Type B pancreatic cell (in vitro differentiated cells): ENCODE data around the gene MFSD6. TPM values are rescaled to one million over a fixed set of nuclear protein-coding genes. Genes with fewer than 3 reads are reported as not detected.
A peak's percentile ranks its signal among the peaks of the same experiment; 100 is the strongest.

Experiments
- DNase-seq: peaks from one replicate; pipeline ENCODE4 v3.0.0; 2021; ENCODE audit warnings: mixed read lengths; ENCODE audit not compliant: unreplicated experiment; ENCODE audit errors: extremely low spot score
- H3K27ac Mint-ChIP-seq: 2 replicates; pipeline ENCODE4 v1.8.0; 2021; ENCODE audit warnings: mild to moderate bottlenecking, mixed read lengths
- H3K27me3 Mint-ChIP-seq: 2 replicates; pipeline ENCODE4 v1.8.0; 2021; ENCODE audit warnings: mixed read lengths
- H3K36me3 Mint-ChIP-seq: 2 replicates; pipeline ENCODE4 v1.8.0; 2021; ENCODE audit warnings: mixed read lengths
- H3K4me1 Mint-ChIP-seq: one replicate; pipeline ENCODE4 v1.8.0; 2021; ENCODE audit warnings: mixed read lengths; ENCODE audit not compliant: unreplicated experiment
- H3K4me3 Mint-ChIP-seq: 2 replicates; pipeline ENCODE4 v1.8.0; 2021; ENCODE audit warnings: mild to moderate bottlenecking, mixed read lengths
- H3K9me3 Mint-ChIP-seq: 2 replicates; pipeline ENCODE4 v1.8.0; 2021; ENCODE audit warnings: mixed read lengths
- total RNA-seq: library from RNA; stranded (reverse); gene quantifications from 2 replicates; pipeline ENCODE4 v1.2.1, GENCODE V29; 2021; ENCODE audit warnings: low replicate concordance
- TF ChIP-seq, protein P1 (sequence below): fragments of 200-600 bp; sonication (generic); conservative IDR thresholded peaks from 2 replicates; pipeline ENCODE4 v1.5.0; 2021; ENCODE audit warnings: antibody characterized with exemption, mild to moderate bottlenecking

The MFSD6 gene
- total RNA-seq, 1 donor from 2014 or later = 15.2 TPM

- H3K4me1 Mint-ChIP-seq = no peaks in the 10 kb centered on the region
- H3K27me3 Mint-ChIP-seq = peaks cover 18% of the 10 kb centered on the region
- no peak for DNase-seq
- TF ChIP-seq, protein P1, sequence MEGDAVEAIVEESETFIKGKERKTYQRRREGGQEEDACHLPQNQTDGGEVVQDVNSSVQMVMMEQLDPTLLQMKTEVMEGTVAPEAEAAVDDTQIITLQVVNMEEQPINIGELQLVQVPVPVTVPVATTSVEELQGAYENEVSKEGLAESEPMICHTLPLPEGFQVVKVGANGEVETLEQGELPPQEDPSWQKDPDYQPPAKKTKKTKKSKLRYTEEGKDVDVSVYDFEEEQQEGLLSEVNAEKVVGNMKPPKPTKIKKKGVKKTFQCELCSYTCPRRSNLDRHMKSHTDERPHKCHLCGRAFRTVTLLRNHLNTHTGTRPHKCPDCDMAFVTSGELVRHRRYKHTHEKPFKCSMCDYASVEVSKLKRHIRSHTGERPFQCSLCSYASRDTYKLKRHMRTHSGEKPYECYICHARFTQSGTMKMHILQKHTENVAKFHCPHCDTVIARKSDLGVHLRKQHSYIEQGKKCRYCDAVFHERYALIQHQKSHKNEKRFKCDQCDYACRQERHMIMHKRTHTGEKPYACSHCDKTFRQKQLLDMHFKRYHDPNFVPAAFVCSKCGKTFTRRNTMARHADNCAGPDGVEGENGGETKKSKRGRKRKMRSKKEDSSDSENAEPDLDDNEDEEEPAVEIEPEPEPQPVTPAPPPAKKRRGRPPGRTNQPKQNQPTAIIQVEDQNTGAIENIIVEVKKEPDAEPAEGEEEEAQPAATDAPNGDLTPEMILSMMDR = no peak
- no peak overlapping the region for H3K27ac Mint-ChIP-seq
- no peaks in the 10 kb centered on the region for H3K9me3 Mint-ChIP-seq
- no peaks in the 10 kb centered on the region for H3K36me3 Mint-ChIP-seq
- no peak overlapping the region for H3K4me3 Mint-ChIP-seq
These were observed 2.2 kb upstream of the MFSD6 start for GRCh38 chr2:190405995-190406394.

DNA sequence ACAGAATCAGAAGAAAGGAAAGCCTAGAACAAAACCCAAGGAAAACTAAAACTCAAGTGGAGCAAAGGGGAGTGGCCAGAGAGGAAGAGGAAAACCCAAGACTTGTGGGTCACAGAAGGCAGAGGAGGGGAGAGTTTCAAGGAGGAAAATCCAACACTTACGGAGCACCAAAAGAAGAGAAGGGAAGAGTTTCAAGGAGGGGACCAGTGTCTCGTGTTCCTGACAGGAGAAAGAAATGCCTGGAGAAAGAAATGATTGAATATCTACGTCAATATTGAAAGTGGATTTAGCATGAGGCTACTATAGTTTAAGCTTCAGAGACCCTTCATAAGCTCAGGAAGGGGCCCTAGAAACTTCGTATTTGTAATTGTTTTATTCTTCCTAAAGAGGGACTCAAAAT is 1.4 kb upstream of the MFSD6 start:
- H3K4me1 Mint-ChIP-seq = no peaks in the 10 kb centered on the region
- H3K27me3 Mint-ChIP-seq = peaks cover 24% of the 10 kb centered on the region
- H3K4me3 Mint-ChIP-seq = no peak overlapping the region
- no peaks in the 10 kb centered on the region for H3K9me3 Mint-ChIP-seq
- TF ChIP-seq, protein P1 = no peak
- no peak overlapping the region for H3K27ac Mint-ChIP-seq
- no peaks in the 10 kb centered on the region for H3K36me3 Mint-ChIP-seq
- DNase-seq = no peak

- H3K36me3 Mint-ChIP-seq = no peaks in the 10 kb centered on the region
- peak overlapping the region; percentile 84 for H3K4me3 Mint-ChIP-seq
- H3K27ac Mint-ChIP-seq = peak overlapping the region; percentile 28
- H3K9me3 Mint-ChIP-seq = no peaks in the 10 kb centered on the region
- no peaks in the 10 kb centered on the region for H3K4me1 Mint-ChIP-seq
- TF ChIP-seq, protein P1 = no peak
- no peak for DNase-seq
- peaks cover 25% of the 10 kb centered on the region for H3K27me3 Mint-ChIP-seq
These were observed 901 bp upstream of the MFSD6 start for GRCh38 chr2:190407246-190407661.

- H3K27me3 Mint-ChIP-seq = peaks cover 25% of the 10 kb centered on the region
These were observed 550 bp downstream of the MFSD6 start for GRCh38 chr2:190408538-190409271.

DNA sequence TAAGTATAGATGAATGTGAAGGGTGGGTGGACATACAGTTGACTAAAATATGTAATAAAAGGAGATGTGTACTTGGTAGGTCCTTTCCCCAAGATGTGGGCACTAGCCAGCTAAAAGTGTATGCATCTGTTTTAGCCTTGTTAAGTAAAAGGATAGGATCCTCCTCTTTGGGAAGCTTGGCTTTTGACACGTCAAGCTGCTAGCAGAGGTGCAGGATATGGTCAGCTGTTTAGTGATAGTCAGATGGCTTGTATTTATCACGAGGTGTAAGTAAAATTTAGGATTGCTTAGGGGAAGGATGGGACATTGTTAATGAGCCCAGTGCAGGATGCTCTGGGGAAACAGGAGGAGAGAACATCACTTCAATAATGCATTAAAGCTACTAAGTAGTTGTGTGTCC is 1.5 kb downstream of the MFSD6 start:
- H3K9me3 Mint-ChIP-seq = no peaks in the 10 kb centered on the region
- H3K4me1 Mint-ChIP-seq = no peaks in the 10 kb centered on the region

More at GRCh38 chr2:190408538-190409271, 550 bp downstream of the MFSD6 start:
- Mint-ChIP-seq H3K4me1 (no peaks in the 10 kb centered on the region), H3K9me3 (no peaks in the 10 kb centered on the region), H3K4me3 (peak overlapping the region; percentile 87), H3K27ac (peak overlapping the region; percentile 65), H3K36me3 (no peaks in the 10 kb centered on the region)
- TF ChIP-seq, protein P1 = no peak
- DNase-seq = no peak

More for the DNA sequence above, 1.5 kb downstream of the MFSD6 start:
- TF ChIP-seq, protein P1 = no peak
- DNase-seq = no peak
- Mint-ChIP-seq H3K27me3 (peaks cover 25% of the 10 kb centered on the region), H3K27ac (no peak overlapping the region), H3K36me3 (no peaks in the 10 kb centered on the region), H3K4me3 (peak overlapping the region; percentile 87)
